Naive thymus-derived CD8-positive, alpha-beta T cell (primary cell): ENCODE measurements around the gene ITPK1. TPM values are rescaled to one million over a fixed set of nuclear protein-coding genes. Genes with fewer than 3 reads are reported as not detected.

Source experiments
- ATAC-seq, 2 donors: fragments of 150-1000 bp; cut with Tn5 transposase in 1 of 2; sonication (Bioruptor Pico), chemical (Tn5 transposase) in 1 of 2; 1 replicate in 1 of 2; 2 replicates in 1 of 2; pipeline ENCODE4 v1.10.0; 2021; ENCODE audit warnings: mild to moderate bottlenecking in 2 of 2, moderate library complexity in 2 of 2
- POLR2A ChIA-PET: fragments of 350-600 bp; sonication (Branson Sonifier 250); formaldehyde crosslinking; loops from one replicate; lab custom pipeline; 2021; ENCODE audit warnings: antibody characterized with exemption; lab: Charles Lee
- DNase-seq, 10 donors: peaks; one replicate each; pipeline versions ENCODE4 v3.0.0 to v3.0.0-alpha.2; 2020 to 2022
- H3K27ac Mint-ChIP-seq, 10 donors: one replicate each; pipeline ENCODE4 v1.8.0; 2020 to 2022; ENCODE audit warnings: mild to moderate bottlenecking in 10 of 10, mixed read lengths in 10 of 10, moderate library complexity in 4 of 10, inconsistent platforms in 1 of 10
- H3K27me3 Mint-ChIP-seq, 5 donors: one replicate each; pipeline ENCODE4 v1.8.0; 2021 to 2022; ENCODE audit warnings: mixed read lengths in 5 of 5
- H3K36me3 Mint-ChIP-seq, 3 donors: one replicate each; pipeline ENCODE4 v1.8.0; 2020 to 2022; ENCODE audit warnings: mixed read lengths in 3 of 3, mild to moderate bottlenecking in 2 of 3, inconsistent platforms in 1 of 3
- H3K4me1 Mint-ChIP-seq, 4 donors: one replicate each; pipeline ENCODE4 v1.8.0; 2021 to 2022; ENCODE audit warnings: mixed read lengths in 4 of 4
- H3K4me3 Mint-ChIP-seq, 10 donors: one replicate each; pipeline ENCODE4 v1.8.0; 2020 to 2022; ENCODE audit warnings: mild to moderate bottlenecking in 10 of 10, mixed read lengths in 10 of 10, moderate library complexity in 6 of 10, inconsistent platforms in 1 of 10
- H3K9me3 Mint-ChIP-seq, 9 donors: one replicate each; pipeline ENCODE4 v1.8.0; 2020 to 2022; ENCODE audit warnings: mixed read lengths in 9 of 9, mild to moderate bottlenecking in 3 of 9, inconsistent platforms in 1 of 9, moderate library complexity in 1 of 9
- polyA plus RNA-seq, 3 donors: library from polyadenylated mRNA; unstranded; fragments of 300-500 nt; fragmentation: Illumina TruSeq; gene quantifications; one replicate each; pipeline ENCODE4 v1.2.3, GENCODE V29; 2021
- total RNA-seq, 8 experiments: library from RNA in 2 of 8; stranded (reverse) in 2 of 8; gene quantifications; one replicate each; pipeline ENCODE4 v1.2.3 and lab custom pipeline; 2021 to 2026

The ITPK1 gene
- total and polyA plus RNA-seq, 5 experiments from 2014 or later = 25.3 to 41.1 (median 33.1) TPM

- peaks cover 5 to 7% (median 6%) of the 10 kb centered on the region in 4 donors for H3K4me1 Mint-ChIP-seq
- no peak overlapping the region for H3K4me3 Mint-ChIP-seq
- POLR2A ChIA-PET = interaction anchor here (1.3 kb wide), 1 partner anchor 162 kb away, joined by 6 read pairs; no protein-coding TSS in a partner anchor
- no peak overlapping the region for H3K27ac Mint-ChIP-seq
- H3K36me3 Mint-ChIP-seq = peaks cover 0 to 66% (median 2%) of the 10 kb centered on the region in 3 donors
- DNase-seq = no peak
- no peak for ATAC-seq
- no peaks in the 10 kb centered on the region for H3K27me3 Mint-ChIP-seq
- no peaks in the 10 kb centered on the region for H3K9me3 Mint-ChIP-seq
These were observed 164.5 kb downstream of the ITPK1 start for GRCh38 chr14:92951261-92951660.

DNA sequence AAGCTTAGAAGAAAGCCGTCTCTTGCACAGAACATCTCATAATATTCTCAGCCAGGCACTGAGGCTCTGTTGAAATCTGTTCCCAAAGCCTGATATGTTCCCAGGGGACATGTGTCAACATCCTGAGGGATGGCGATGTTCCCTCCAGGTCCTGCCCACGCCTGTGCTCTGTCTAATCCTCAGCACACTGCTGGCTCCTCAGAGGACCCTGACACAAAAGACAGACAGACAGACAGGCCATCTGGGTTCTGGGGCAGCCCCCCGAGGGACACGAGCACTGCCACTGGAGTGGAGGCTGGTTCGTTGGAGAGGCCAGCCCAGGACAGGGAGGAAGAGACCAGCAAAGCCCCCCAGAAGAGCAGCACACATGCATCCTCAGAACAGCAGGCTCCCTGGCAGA lies 165.0 kb downstream of the ITPK1 start:
- Mint-ChIP-seq H3K36me3 (peaks cover 0 to 61% (median 2%) of the 10 kb centered on the region in 3 donors), H3K9me3 (no peaks in the 10 kb centered on the region), H3K4me3 (no peak overlapping the region), H3K4me1 (peaks cover 5 to 7% (median 6%) of the 10 kb centered on the region in 4 donors), H3K27ac (peak overlapping the region in 2 of 10 donors; percentile 14 to 53), H3K27me3 (no peaks in the 10 kb centered on the region)
- ATAC-seq = no peak
- POLR2A ChIA-PET = no interaction called here
- DNase-seq = no peak

DNA sequence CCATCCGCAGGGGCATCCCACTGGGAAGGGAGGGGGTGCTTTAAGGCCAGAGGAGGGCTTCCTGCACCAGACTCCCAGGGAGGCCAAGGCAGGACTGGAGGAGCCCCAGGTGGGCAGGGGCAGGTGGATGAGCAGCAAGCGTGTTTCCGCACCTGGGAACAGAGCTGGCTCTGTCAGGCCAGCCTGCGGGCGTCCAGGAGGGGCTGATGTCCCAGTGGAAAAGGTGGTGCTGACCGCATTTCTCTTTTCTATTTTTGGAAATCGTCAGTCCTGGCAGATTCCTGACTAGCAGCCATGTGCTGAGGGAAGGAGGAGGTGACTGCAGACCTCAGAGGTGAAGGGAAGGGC lies 165.6 kb downstream of the ITPK1 start:
- H3K9me3 Mint-ChIP-seq = no peaks in the 10 kb centered on the region
- peaks cover 5 to 7% (median 6%) of the 10 kb centered on the region in 4 donors for H3K4me1 Mint-ChIP-seq
- ATAC-seq = no peak
- POLR2A ChIA-PET = no interaction called here
- H3K36me3 Mint-ChIP-seq = peaks cover 0 to 58% (median 2%) of the 10 kb centered on the region in 3 donors
- no peaks in the 10 kb centered on the region for H3K27me3 Mint-ChIP-seq
- no peak overlapping the region for H3K4me3 Mint-ChIP-seq
- DNase-seq = no peak
- no peak overlapping the region for H3K27ac Mint-ChIP-seq

DNA sequence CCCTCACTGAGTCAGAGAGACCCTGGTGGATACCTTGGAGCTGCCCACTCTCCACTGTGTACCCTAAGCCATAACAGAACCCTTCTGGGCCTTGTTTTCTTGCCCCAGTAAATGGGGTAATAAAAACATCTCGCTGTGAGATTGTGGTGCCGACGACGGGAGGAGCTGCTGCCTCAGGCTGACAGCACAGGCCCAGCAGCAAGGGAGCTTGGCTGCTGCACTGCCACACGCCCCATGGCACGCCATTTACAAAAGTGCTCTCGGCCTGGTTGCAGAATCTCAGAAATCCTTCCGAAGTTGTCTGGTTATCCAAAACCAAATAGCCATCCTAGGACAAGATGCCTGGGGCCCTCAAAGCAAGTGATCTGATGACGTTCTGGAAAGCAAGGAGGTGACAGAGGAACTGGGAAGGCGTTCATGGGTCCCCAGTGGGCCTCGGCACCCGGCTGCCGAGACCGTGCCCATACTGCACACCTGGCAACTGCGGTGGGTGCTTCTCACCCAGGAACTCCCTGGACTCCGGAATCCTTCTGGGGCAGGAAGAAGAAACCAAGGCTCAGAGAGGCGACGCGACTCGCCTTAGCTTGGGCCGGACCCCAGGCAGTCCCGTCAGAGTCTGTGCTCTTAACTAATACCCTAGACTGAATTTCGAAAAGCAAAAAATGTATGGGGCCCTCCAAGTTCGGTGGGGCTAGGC lies 166.1 kb downstream of the ITPK1 start:
- DNase-seq = no peak
- peaks cover 0 to 57% (median 4%) of the 10 kb centered on the region in 3 donors for H3K36me3 Mint-ChIP-seq
- POLR2A ChIA-PET = no interaction called here
- H3K27me3 Mint-ChIP-seq = no peaks in the 10 kb centered on the region
- peaks cover 5 to 7% (median 7%) of the 10 kb centered on the region in 4 donors for H3K4me1 Mint-ChIP-seq
- H3K27ac Mint-ChIP-seq = no peak overlapping the region
- H3K4me3 Mint-ChIP-seq = no peak overlapping the region
- ATAC-seq = no peak
- H3K9me3 Mint-ChIP-seq = no peaks in the 10 kb centered on the region

DNA sequence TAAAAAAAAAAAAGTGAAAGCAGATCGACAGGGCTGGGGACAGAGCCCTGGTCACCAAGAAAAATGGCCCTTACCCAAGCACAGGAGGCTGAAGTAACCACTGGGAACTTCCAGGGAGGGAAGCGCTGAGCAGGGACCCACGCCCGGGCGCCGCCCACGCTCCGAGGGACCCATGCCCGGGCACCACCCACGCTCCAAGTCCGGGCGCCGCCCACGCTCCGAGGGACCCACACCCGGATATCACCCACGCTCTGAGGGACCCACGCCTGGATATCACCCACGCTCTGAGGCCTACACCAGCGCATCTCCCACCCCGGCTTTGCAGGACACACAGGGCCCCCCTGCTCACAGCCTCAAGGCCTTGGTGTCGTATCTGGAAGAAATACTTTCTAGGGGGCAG lies 167.1 kb downstream of the ITPK1 start:
- Mint-ChIP-seq H3K4me3 (no peak overlapping the region), H3K27ac (no peak overlapping the region), H3K27me3 (no peaks in the 10 kb centered on the region), H3K36me3 (peaks cover 0 to 58% (median 8%) of the 10 kb centered on the region in 3 donors), H3K4me1 (peaks cover 5 to 9% (median 7%) of the 10 kb centered on the region in 4 donors), H3K9me3 (no peaks in the 10 kb centered on the region)
- no peak for DNase-seq
- no peak for ATAC-seq
- POLR2A ChIA-PET = no interaction called here

DNA sequence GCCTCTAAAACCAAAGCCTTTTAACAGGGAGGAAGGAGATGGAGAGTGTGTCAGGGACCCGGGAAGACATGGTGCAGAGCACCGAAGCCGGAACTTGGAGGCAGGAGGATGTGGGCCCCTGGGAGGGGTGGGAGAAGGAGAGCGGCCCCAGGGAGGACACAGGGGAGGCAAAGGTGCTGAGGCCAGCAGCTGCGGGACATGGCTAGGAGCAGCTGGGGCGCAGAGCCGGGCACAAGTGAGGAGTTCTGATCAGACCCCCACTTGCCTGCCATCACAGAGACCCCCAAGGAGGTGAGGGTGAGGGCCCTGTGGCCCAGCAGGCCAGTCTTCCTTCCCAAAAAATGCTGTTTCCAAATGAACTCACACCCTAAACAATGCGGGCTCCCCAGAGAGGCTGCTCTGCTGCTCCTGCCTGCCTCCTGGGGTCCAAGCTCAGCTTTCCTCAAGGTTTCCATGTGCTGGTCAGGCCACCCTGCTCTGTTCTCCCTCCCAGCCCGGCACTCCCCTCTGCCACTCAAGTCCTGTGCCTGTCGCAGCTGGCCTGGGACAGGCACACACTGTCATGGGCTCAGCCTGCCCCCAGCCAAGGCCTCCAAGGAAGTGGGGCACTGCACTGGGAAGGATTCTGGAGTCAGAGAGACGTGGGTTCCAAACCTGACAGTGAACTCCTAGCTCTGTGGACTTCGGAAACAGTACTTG lies 168.7 kb downstream of the ITPK1 start:
- no peak overlapping the region for H3K4me3 Mint-ChIP-seq
- DNase-seq (no peak), ATAC-seq (no peak)
- H3K27me3 Mint-ChIP-seq = no peaks in the 10 kb centered on the region
- peaks cover 2 to 5% (median 3%) of the 10 kb centered on the region in 4 donors for H3K4me1 Mint-ChIP-seq
- POLR2A ChIA-PET = no interaction called here
- no peaks in the 10 kb centered on the region for H3K9me3 Mint-ChIP-seq
- no peak overlapping the region for H3K27ac Mint-ChIP-seq
- H3K36me3 Mint-ChIP-seq = peaks cover 0 to 61% (median 12%) of the 10 kb centered on the region in 3 donors

GRCh38 chr14:92945959-92946846 lies 169.5 kb downstream of the ITPK1 start:
- ATAC-seq = no peak
- Mint-ChIP-seq H3K27ac (no peak overlapping the region), H3K36me3 (peaks cover 0 to 61% (median 12%) of the 10 kb centered on the region in 3 donors), H3K9me3 (no peaks in the 10 kb centered on the region), H3K27me3 (no peaks in the 10 kb centered on the region), H3K4me1 (peaks cover 0 to 4% (median 0%) of the 10 kb centered on the region in 4 donors), H3K4me3 (no peak overlapping the region)
- no peak for DNase-seq
- POLR2A ChIA-PET = no interaction called here

GRCh38 chr14:92945544-92945943 lies 170.2 kb downstream of the ITPK1 start:
- Mint-ChIP-seq H3K36me3 (peaks cover 0 to 63% (median 14%) of the 10 kb centered on the region in 3 donors), H3K4me3 (no peak overlapping the region), H3K4me1 (peaks cover 0 to 4% (median 0%) of the 10 kb centered on the region in 4 donors), H3K27me3 (no peaks in the 10 kb centered on the region), H3K9me3 (no peaks in the 10 kb centered on the region), H3K27ac (no peak overlapping the region)
- no peak for DNase-seq
- POLR2A ChIA-PET = no interaction called here
- ATAC-seq = no peak

GRCh38 chr14:92944976-92945375 lies 170.7 kb downstream of the ITPK1 start:
- ATAC-seq (no peak), DNase-seq (no peak)
- Mint-ChIP-seq H3K27me3 (no peaks in the 10 kb centered on the region), H3K4me3 (peak overlapping the region in 1 of 10 donors; percentile 45), H3K36me3 (peaks cover 0 to 62% (median 14%) of the 10 kb centered on the region in 3 donors), H3K27ac (peak overlapping the region in 1 of 10 donors; percentile 91), H3K4me1 (peaks cover 0 to 4% (median 0%) of the 10 kb centered on the region in 4 donors), H3K9me3 (no peaks in the 10 kb centered on the region)
- POLR2A ChIA-PET = no interaction called here

GRCh38 chr14:92943855-92944570 lies 171.7 kb downstream of the ITPK1 start:
- POLR2A ChIA-PET = no interaction called here
- Mint-ChIP-seq H3K4me1 (peaks cover 0 to 4% (median 0%) of the 10 kb centered on the region in 4 donors), H3K9me3 (no peaks in the 10 kb centered on the region), H3K36me3 (peaks cover 0 to 55% (median 14%) of the 10 kb centered on the region in 3 donors), H3K27ac (peak overlapping the region in 1 of 10 donors; percentile 91), H3K27me3 (no peaks in the 10 kb centered on the region), H3K4me3 (no peak overlapping the region)
- DNase-seq (no peak), ATAC-seq (no peak)

DNA sequence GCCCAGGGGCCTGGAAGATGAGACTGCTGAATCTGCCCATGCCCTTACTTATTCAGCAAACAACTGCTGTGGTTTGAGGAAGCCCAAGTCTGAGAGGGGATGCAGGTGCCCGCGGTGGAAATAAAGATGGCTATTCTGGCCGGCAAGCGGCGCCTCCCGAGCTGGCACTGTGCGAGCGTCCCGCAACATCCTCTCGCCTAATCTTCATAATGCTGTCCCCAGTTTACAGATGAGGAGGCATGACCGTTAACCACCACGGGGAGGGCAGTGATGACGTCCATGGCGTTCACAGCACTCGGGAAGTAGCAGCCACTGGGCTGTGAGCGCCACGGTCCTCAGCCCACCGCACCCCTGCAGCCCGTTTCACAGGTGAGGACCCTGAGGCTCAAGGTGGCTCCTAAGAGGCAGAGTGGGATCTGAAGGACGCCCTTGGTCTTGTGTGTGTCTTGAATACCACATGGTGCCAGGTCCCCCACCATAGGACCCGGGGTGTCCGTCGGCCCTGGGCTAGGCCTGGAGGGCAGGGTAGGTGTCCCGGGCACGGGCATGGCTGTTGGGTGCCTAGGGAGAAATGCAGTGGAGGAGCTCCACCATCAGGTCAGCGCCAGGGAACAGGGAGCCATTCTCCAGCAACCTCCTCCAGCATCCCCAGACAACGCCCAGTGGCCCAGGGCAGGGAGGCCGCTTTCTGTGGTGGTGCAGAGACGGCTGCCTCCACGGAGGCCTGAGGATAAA lies 172.6 kb downstream of the ITPK1 start:
- Mint-ChIP-seq H3K36me3 (peaks cover 0 to 56% (median 14%) of the 10 kb centered on the region in 3 donors), H3K27ac (no peak overlapping the region), H3K4me1 (peaks cover 0 to 4% (median 0%) of the 10 kb centered on the region in 4 donors), H3K27me3 (no peaks in the 10 kb centered on the region), H3K9me3 (no peaks in the 10 kb centered on the region), H3K4me3 (no peak overlapping the region)
- no peak for DNase-seq
- POLR2A ChIA-PET = no interaction called here
- no peak for ATAC-seq
